ENCODE results near the gene CALML4.
"Not testable (repeated sequence)": the region's sequence is repeated elsewhere in the genome, so short reads cannot be mapped to it uniquely, and the experiment has no call there.

The CALML4 gene

GRCh38 chr15:68208136-68208535 lies 3.0 kb upstream of the CALML4 start:
- DNase-seq (ENCODE audit: low read depth in 2 of 2) = no peak

- DNase-seq (ENCODE audit: low read depth in 2 of 2) = no peak
These were observed 2.2 kb upstream of the CALML4 start for GRCh38 chr15:68207176-68207935.

GRCh38 chr15:68206711-68207151 lies 1.6 kb upstream of the CALML4 start:
- no peak for DNase-seq (ENCODE audit: low read depth in 2 of 2)

- DNase-seq (ENCODE audit: low read depth in 2 of 2) = no peak
These were observed 915 bp upstream of the CALML4 start for GRCh38 chr15:68205954-68206539.

GRCh38 chr15:68205558-68205944 lies 419 bp upstream of the CALML4 start:
- DNase-seq (ENCODE audit: low read depth in 2 of 2) = no peak

- no peak for DNase-seq (ENCODE audit: low read depth in 2 of 2)
These were observed 771 bp downstream of the CALML4 start for GRCh38 chr15:68204361-68204760.

GRCh38 chr15:68203956-68204355 lies 1.2 kb downstream of the CALML4 start:
- DNase-seq (ENCODE audit: low read depth in 2 of 2) = no peak

- no peak for DNase-seq (ENCODE audit: low read depth in 2 of 2)
These were observed 1.6 kb downstream of the CALML4 start for GRCh38 chr15:68203486-68203885.

- DNase-seq (ENCODE audit: low read depth in 2 of 2) = not testable (repeated sequence)
These were observed 2.1 kb downstream of the CALML4 start for GRCh38 chr15:68202994-68203393.

- DNase-seq (ENCODE audit: low read depth in 2 of 2) = no peak
These were observed 3.3 kb downstream of the CALML4 start for GRCh38 chr15:68201879-68202261.

- no peak for DNase-seq (ENCODE audit: low read depth in 2 of 2)
These were observed 3.8 kb downstream of the CALML4 start for GRCh38 chr15:68201153-68201878.

GRCh38 chr15:68200016-68200861 lies 4.9 kb downstream of the CALML4 start:
- DNase-seq (ENCODE audit: low read depth in 2 of 2) = no peak

- no peak for DNase-seq (ENCODE audit: low read depth in 2 of 2)
These were observed 5.8 kb downstream of the CALML4 start for GRCh38 chr15:68199340-68199739.

- DNase-seq (ENCODE audit: low read depth in 2 of 2) = no peak
These were observed 7.3 kb downstream of the CALML4 start for GRCh38 chr15:68197661-68198437.

GRCh38 chr15:68197170-68197492 lies 8.0 kb downstream of the CALML4 start:
- DNase-seq (ENCODE audit: low read depth in 2 of 2) = no peak

GRCh38 chr15:68196445-68197169 lies 8.5 kb downstream of the CALML4 start:
- no peak for DNase-seq (ENCODE audit: low read depth in 2 of 2)

GRCh38 chr15:68195336-68196112 lies 9.6 kb downstream of the CALML4 start:
- no peak for DNase-seq (ENCODE audit: low read depth in 2 of 2)

GRCh38 chr15:68192804-68193486 lies 12.2 kb downstream of the CALML4 start:
- DNase-seq (ENCODE audit: low read depth in 2 of 2) = no peak

- no peak for DNase-seq (ENCODE audit: low read depth in 2 of 2)
These were observed 13.0 kb downstream of the CALML4 start for GRCh38 chr15:68192117-68192516.
